WTC11 (cell line): ENCODE data around the gene RNF169. TPM values are rescaled to one million over a fixed set of nuclear protein-coding genes. Genes with fewer than 3 reads are reported as not detected.

ENCODE experiments used
- ATAC-seq: fragments of 200-7000 bp; cut with Tn5 transposase; 2 replicates; pipeline ENCODE4 v1.10.0; 2021; ENCODE audit warnings: mild to moderate bottlenecking, moderate library complexity
- CTCF ChIA-PET: fragments of 300-600 bp; sonication (Branson Sonifier 250); formaldehyde crosslinking; loops from one replicate; lab custom pipeline; 2021; ENCODE audit warnings: antibody characterized with exemption; lab: Charles Lee
- POLR2A ChIA-PET: fragments of 350-600 bp; sonication (Branson Sonifier 250); formaldehyde crosslinking; loops from one replicate; lab custom pipeline; 2021; ENCODE audit warnings: antibody characterized with exemption; lab: Charles Lee
- DNase-seq: peaks from one replicate; pipeline ENCODE4 v3.0.0; 2021; ENCODE audit warnings: low spot score
- H3K27ac Mint-ChIP-seq: 2 replicates; pipeline ENCODE4 v1.8.0; 2021; ENCODE audit warnings: mixed read lengths
- H3K27me3 Mint-ChIP-seq: 2 replicates; pipeline ENCODE4 v1.8.0; 2021; ENCODE audit warnings: low read depth, mild to moderate bottlenecking, moderate library complexity, mixed read lengths
- H3K36me3 Mint-ChIP-seq: 2 replicates; pipeline ENCODE4 v1.8.0; 2021; ENCODE audit warnings: mixed read lengths
- H3K4me1 Mint-ChIP-seq: 2 replicates; pipeline ENCODE4 v1.8.0; 2022; ENCODE audit warnings: mixed read lengths
- H3K4me3 Mint-ChIP-seq: 2 replicates; pipeline ENCODE4 v1.8.0; 2021; ENCODE audit warnings: mild to moderate bottlenecking, moderate library complexity, mixed read lengths
- H3K9me3 Mint-ChIP-seq: 2 replicates; pipeline ENCODE4 v1.8.0; 2021; ENCODE audit warnings: mixed read lengths
- CREM ChIP-seq: sonication (generic); formaldehyde crosslinking; IDR thresholded peaks from 2 replicates; pipeline ENCODE4 v1.8.1; 2022; ENCODE audit warnings: mild to moderate bottlenecking, missing genetic modification reagents, moderate library complexity
- FOXJ3 ChIP-seq: sonication (generic); formaldehyde crosslinking; IDR thresholded peaks from 2 replicates; pipeline ENCODE4 v1.9.0; 2021; ENCODE audit warnings: missing genetic modification reagents, mild to moderate bottlenecking, borderline replicate concordance
- FOXP1 ChIP-seq: sonication (generic); formaldehyde crosslinking; IDR thresholded peaks from 2 replicates; pipeline ENCODE4 v1.8.0; 2022; ENCODE audit warnings: missing genetic modification reagents, mild to moderate bottlenecking, moderate library complexity, borderline replicate concordance
- GTF2I ChIP-seq: fragments of 250-450 bp; sonication (Bioruptor Pico); conservative IDR thresholded peaks from 2 replicates; pipeline ENCODE4 v1.4.0; 2021; ENCODE audit warnings: mild to moderate bottlenecking
- JAZF1 ChIP-seq: fragments of 250-450 bp; sonication (Bioruptor Pico); IDR thresholded peaks from 2 replicates; pipeline ENCODE4 v1.9.0; 2021; ENCODE audit warnings: moderate library complexity, mild to moderate bottlenecking, inconsistent platforms
- KAT7 ChIP-seq: sonication (generic); formaldehyde crosslinking; IDR thresholded peaks from 2 replicates; pipeline ENCODE4 v1.8.1; 2023; ENCODE audit warnings: missing genetic modification reagents, mild to moderate bottlenecking, borderline replicate concordance
- NFATC4 ChIP-seq: fragments of 250-450 bp; sonication (Bioruptor Pico); IDR thresholded peaks from 2 replicates; pipeline ENCODE4 v1.9.0; 2021; ENCODE audit warnings: mild to moderate bottlenecking
- TEAD1 ChIP-seq: sonication (generic); formaldehyde crosslinking; IDR thresholded peaks from 2 replicates; pipeline ENCODE4 v1.8.0; 2022; ENCODE audit warnings: mild to moderate bottlenecking, missing genetic modification reagents
- ZBTB21 ChIP-seq: sonication (generic); formaldehyde crosslinking; IDR thresholded peaks from 2 replicates; pipeline ENCODE4 v1.8.1; 2023; ENCODE audit warnings: mild to moderate bottlenecking, missing genetic modification reagents, borderline replicate concordance
- ZNF219 ChIP-seq: sonication (generic); formaldehyde crosslinking; IDR thresholded peaks from 2 replicates; pipeline ENCODE4 v1.8.0; 2023; ENCODE audit warnings: missing genetic modification reagents, mild to moderate bottlenecking, borderline replicate concordance
- ZNF396 ChIP-seq: fragments of 250-450 bp; sonication (Bioruptor Pico); IDR thresholded peaks from 2 replicates; pipeline ENCODE4 v1.8.0; 2021; ENCODE audit warnings: mild to moderate bottlenecking, moderate library complexity, borderline replicate concordance
- total RNA-seq: library from RNA; stranded (reverse); gene quantifications from 3 replicates; pipeline ENCODE4 v1.2.3, GENCODE V29; 2021
- TF ChIP-seq, protein P1 (sequence below): fragments of 250-450 bp; sonication (Bioruptor Pico); IDR thresholded peaks from 2 replicates; pipeline ENCODE4 v1.8.0; 2021; ENCODE audit warnings: mild to moderate bottlenecking
- TF ChIP-seq, protein P2 (sequence below): fragments of 200-600 bp; IDR thresholded peaks from 2 replicates; pipeline ENCODE4 v1.8.0; 2022; ENCODE audit warnings: antibody characterized with exemption
- TF ChIP-seq, protein P3 (sequence below): sonication (generic); formaldehyde crosslinking; IDR thresholded peaks from 2 replicates; pipeline ENCODE4 v1.8.0; 2023; ENCODE audit warnings: missing genetic modification reagents
- TF ChIP-seq, protein P4 (sequence below): sonication (generic); formaldehyde crosslinking; IDR thresholded peaks from 2 replicates; pipeline ENCODE4 v1.8.0; 2023; ENCODE audit warnings: missing genetic modification reagents, mild to moderate bottlenecking, borderline replicate concordance
- TF ChIP-seq, protein P5 (sequence below): sonication (generic); formaldehyde crosslinking; conservative IDR thresholded peaks from 2 replicates; pipeline ENCODE4 v1.8.1; 2023; ENCODE audit warnings: mild to moderate bottlenecking, low read depth, missing genetic modification reagents, moderate library complexity
- TF ChIP-seq, protein P6 (sequence below): sonication (generic); formaldehyde crosslinking; IDR thresholded peaks from 2 replicates; pipeline ENCODE4 v1.8.1; 2022; ENCODE audit warnings: low read depth, missing genetic modification reagents, borderline replicate concordance

RNF169 gene
- total RNA-seq, 1 experiment from 2014 or later: 13.6 TPM

DNA sequence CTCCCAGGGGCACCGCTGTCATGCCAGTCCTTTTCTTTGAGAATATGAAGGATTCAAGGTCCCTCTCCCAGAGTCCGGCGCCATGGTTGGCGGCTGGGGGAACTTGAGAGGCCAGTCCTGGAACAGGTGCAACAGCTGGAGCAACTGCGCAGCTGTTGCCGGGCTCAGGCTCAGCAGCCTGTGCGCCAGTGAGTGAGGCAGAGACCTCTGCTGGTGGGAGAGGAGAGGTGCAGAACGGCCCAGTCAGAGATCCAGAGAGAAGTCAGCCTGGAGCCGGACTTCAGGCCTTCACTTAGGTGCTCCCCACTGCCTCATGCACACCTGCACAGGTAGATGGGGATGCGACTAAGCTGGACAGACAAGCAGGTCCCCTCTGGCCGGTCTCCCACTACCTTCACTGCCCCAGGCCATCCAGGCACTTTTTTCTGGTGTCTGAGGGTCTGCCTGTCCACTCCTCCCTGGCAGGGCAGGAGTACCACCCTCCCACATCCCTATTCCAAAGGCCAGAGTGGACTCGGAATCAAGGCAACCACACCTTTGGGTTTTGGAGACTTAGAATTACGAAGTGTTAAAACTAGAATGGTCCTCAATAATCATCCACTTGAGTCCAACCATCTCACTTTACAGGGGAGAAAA, 22.0 kb upstream of the RNF169 start:
- Mint-ChIP-seq H3K27me3 (peaks cover 78% of the 10 kb centered on the region), H3K4me3 (no peak overlapping the region), H3K4me1 (peaks cover 6% of the 10 kb centered on the region; the same call in 1 of the 2 replicates), H3K9me3 (no peaks in the 10 kb centered on the region), H3K27ac (no peak overlapping the region), H3K36me3 (no peaks in the 10 kb centered on the region)
- TF ChIP-seq, protein P1, sequence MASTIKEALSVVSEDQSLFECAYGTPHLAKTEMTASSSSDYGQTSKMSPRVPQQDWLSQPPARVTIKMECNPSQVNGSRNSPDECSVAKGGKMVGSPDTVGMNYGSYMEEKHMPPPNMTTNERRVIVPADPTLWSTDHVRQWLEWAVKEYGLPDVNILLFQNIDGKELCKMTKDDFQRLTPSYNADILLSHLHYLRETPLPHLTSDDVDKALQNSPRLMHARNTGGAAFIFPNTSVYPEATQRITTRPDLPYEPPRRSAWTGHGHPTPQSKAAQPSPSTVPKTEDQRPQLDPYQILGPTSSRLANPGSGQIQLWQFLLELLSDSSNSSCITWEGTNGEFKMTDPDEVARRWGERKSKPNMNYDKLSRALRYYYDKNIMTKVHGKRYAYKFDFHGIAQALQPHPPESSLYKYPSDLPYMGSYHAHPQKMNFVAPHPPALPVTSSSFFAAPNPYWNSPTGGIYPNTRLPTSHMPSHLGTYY: no peak
- TF ChIP-seq, protein P2, sequence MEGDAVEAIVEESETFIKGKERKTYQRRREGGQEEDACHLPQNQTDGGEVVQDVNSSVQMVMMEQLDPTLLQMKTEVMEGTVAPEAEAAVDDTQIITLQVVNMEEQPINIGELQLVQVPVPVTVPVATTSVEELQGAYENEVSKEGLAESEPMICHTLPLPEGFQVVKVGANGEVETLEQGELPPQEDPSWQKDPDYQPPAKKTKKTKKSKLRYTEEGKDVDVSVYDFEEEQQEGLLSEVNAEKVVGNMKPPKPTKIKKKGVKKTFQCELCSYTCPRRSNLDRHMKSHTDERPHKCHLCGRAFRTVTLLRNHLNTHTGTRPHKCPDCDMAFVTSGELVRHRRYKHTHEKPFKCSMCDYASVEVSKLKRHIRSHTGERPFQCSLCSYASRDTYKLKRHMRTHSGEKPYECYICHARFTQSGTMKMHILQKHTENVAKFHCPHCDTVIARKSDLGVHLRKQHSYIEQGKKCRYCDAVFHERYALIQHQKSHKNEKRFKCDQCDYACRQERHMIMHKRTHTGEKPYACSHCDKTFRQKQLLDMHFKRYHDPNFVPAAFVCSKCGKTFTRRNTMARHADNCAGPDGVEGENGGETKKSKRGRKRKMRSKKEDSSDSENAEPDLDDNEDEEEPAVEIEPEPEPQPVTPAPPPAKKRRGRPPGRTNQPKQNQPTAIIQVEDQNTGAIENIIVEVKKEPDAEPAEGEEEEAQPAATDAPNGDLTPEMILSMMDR: peak; percentile 72
- ATAC-seq (peak; percentile 90), DNase-seq (peak; percentile 79)
- POLR2A ChIA-PET: interaction anchor here (0.6 to 0.9 kb wide), 2 partner anchors 25 to 26 kb away, joined by 3 read pairs; no protein-coding TSS in a partner anchor
- CTCF ChIA-PET: interaction anchor here (0.6 to 13.9 kb wide), 22 partner anchors 9 to 277 kb away, joined by 3 to 263 read pairs (median 4); partner anchors contain the start of gene RNF169

DNA sequence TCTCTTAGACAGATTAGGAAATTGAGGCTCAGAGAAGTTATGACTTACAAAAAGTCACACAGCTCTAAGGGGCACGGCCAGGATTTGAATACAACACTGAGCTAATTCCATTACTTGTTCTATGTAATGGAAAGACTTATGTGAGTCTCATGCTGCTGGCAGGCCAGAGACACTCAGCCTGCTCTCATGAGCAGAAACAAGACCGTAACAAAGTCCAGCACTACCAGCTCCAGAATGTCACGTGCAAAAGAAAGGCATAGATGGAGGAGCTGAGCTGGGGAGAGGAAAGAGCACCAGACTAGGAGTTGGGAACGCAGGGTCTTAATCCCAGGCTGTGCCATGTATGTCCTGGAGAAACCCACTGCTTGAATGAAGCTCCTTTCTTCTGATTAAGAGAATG, 19.3 kb upstream of the RNF169 start:
- ChIA-PET POLR2A (no interaction called here), CTCF (interaction anchor here (1.3 to 3.1 kb wide), 4 partner anchors 9 to 27 kb away, joined by 3 to 50 read pairs (median 6); no protein-coding TSS in a partner anchor)
- no peak for DNase-seq
- TF ChIP-seq, protein P1: no peak
- TF ChIP-seq ZNF396 (no peak), FOXP1 (CRISPR knock-in tag) (no peak), GTF2I (CRISPR knock-in tag) (no peak), JAZF1 (no peak), TEAD1 (CRISPR knock-in tag) (no peak), CREM (CRISPR knock-in tag) (no peak), FOXJ3 (no peak), ZBTB21 (CRISPR knock-in tag) (no peak), KAT7 (no peak), NFATC4 (no peak), ZNF219 (CRISPR knock-in tag) (no peak)
- TF ChIP-seq, protein P3, sequence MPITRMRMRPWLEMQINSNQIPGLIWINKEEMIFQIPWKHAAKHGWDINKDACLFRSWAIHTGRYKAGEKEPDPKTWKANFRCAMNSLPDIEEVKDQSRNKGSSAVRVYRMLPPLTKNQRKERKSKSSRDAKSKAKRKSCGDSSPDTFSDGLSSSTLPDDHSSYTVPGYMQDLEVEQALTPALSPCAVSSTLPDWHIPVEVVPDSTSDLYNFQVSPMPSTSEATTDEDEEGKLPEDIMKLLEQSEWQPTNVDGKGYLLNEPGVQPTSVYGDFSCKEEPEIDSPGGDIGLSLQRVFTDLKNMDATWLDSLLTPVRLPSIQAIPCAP (CRISPR knock-in tag): no peak
- TF ChIP-seq, protein P4, sequence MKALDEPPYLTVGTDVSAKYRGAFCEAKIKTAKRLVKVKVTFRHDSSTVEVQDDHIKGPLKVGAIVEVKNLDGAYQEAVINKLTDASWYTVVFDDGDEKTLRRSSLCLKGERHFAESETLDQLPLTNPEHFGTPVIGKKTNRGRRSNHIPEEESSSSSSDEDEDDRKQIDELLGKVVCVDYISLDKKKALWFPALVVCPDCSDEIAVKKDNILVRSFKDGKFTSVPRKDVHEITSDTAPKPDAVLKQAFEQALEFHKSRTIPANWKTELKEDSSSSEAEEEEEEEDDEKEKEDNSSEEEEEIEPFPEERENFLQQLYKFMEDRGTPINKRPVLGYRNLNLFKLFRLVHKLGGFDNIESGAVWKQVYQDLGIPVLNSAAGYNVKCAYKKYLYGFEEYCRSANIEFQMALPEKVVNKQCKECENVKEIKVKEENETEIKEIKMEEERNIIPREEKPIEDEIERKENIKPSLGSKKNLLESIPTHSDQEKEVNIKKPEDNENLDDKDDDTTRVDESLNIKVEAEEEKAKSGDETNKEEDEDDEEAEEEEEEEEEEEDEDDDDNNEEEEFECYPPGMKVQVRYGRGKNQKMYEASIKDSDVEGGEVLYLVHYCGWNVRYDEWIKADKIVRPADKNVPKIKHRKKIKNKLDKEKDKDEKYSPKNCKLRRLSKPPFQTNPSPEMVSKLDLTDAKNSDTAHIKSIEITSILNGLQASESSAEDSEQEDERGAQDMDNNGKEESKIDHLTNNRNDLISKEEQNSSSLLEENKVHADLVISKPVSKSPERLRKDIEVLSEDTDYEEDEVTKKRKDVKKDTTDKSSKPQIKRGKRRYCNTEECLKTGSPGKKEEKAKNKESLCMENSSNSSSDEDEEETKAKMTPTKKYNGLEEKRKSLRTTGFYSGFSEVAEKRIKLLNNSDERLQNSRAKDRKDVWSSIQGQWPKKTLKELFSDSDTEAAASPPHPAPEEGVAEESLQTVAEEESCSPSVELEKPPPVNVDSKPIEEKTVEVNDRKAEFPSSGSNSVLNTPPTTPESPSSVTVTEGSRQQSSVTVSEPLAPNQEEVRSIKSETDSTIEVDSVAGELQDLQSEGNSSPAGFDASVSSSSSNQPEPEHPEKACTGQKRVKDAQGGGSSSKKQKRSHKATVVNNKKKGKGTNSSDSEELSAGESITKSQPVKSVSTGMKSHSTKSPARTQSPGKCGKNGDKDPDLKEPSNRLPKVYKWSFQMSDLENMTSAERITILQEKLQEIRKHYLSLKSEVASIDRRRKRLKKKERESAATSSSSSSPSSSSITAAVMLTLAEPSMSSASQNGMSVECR (CRISPR knock-in tag): no peak
- TF ChIP-seq, protein P5, sequence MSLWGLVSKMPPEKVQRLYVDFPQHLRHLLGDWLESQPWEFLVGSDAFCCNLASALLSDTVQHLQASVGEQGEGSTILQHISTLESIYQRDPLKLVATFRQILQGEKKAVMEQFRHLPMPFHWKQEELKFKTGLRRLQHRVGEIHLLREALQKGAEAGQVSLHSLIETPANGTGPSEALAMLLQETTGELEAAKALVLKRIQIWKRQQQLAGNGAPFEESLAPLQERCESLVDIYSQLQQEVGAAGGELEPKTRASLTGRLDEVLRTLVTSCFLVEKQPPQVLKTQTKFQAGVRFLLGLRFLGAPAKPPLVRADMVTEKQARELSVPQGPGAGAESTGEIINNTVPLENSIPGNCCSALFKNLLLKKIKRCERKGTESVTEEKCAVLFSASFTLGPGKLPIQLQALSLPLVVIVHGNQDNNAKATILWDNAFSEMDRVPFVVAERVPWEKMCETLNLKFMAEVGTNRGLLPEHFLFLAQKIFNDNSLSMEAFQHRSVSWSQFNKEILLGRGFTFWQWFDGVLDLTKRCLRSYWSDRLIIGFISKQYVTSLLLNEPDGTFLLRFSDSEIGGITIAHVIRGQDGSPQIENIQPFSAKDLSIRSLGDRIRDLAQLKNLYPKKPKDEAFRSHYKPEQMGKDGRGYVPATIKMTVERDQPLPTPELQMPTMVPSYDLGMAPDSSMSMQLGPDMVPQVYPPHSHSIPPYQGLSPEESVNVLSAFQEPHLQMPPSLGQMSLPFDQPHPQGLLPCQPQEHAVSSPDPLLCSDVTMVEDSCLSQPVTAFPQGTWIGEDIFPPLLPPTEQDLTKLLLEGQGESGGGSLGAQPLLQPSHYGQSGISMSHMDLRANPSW: no peak
- TF ChIP-seq, protein P6, sequence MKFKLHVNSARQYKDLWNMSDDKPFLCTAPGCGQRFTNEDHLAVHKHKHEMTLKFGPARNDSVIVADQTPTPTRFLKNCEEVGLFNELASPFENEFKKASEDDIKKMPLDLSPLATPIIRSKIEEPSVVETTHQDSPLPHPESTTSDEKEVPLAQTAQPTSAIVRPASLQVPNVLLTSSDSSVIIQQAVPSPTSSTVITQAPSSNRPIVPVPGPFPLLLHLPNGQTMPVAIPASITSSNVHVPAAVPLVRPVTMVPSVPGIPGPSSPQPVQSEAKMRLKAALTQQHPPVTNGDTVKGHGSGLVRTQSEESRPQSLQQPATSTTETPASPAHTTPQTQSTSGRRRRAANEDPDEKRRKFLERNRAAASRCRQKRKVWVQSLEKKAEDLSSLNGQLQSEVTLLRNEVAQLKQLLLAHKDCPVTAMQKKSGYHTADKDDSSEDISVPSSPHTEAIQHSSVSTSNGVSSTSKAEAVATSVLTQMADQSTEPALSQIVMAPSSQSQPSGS (CRISPR knock-in tag): no peak

More for the DNA sequence above, 19.3 kb upstream of the RNF169 start:
- Mint-ChIP-seq H3K4me3 (no peak overlapping the region; the same call in 1 of the 2 replicates), H3K4me1 (peaks cover 14% of the 10 kb centered on the region), H3K27ac (no peak overlapping the region), H3K27me3 (peaks cover 95% of the 10 kb centered on the region), H3K9me3 (no peaks in the 10 kb centered on the region), H3K36me3 (no peaks in the 10 kb centered on the region)
- ATAC-seq: no peak
